DOHH2 (cell line): ENCODE measurements around the gene DES.

ENCODE experiments used
- H3F3A ChIP-seq: fragments of 200-600 bp; sonication (generic), shearing (Covaris generic); 2 replicates; pipeline ENCODE4 v1.6.0; 2016; ENCODE audit warnings: antibody characterized with exemption, mild to moderate bottlenecking; ENCODE audit not compliant: control insufficient read depth, insufficient read depth
- H3K27ac ChIP-seq: fragments of 200-600 bp; sonication (generic); 2 replicates; pipeline ENCODE4 v1.5.1; 2014; ENCODE audit warnings: low read depth, mild to moderate bottlenecking, low read length, moderate library complexity
- H3K27me3 ChIP-seq: fragments of 200-600 bp; sonication (generic); 2 replicates; pipeline ENCODE4 v1.6.1; 2014; ENCODE audit warnings: mild to moderate bottlenecking, low read length, mixed read lengths; ENCODE audit not compliant: control insufficient read depth
- H3K36me3 ChIP-seq: fragments of 200-600 bp; sonication (generic); 2 replicates; pipeline ENCODE4 v1.6.1; 2014; ENCODE audit warnings: mild to moderate bottlenecking, low read length, moderate library complexity, mixed read lengths; ENCODE audit not compliant: control insufficient read depth
- H3K4me1 ChIP-seq: fragments of 200-600 bp; sonication (generic); 2 replicates; pipeline ENCODE4 v1.6.1; 2014; ENCODE audit warnings: mild to moderate bottlenecking, low read length, mixed read lengths; ENCODE audit not compliant: control insufficient read depth
- H3K4me2 ChIP-seq: fragments of 200-600 bp; sonication (generic); 2 replicates; pipeline ENCODE4 v1.6.0; 2014; ENCODE audit warnings: mild to moderate bottlenecking, low read length, moderate library complexity
- H3K4me3 ChIP-seq: fragments of 200-600 bp; sonication (generic); 2 replicates; pipeline ENCODE4 v1.5.1; 2014; ENCODE audit warnings: mild to moderate bottlenecking, low read length, mixed read lengths
- H3K79me2 ChIP-seq: fragments of 200-600 bp; sonication (generic); 2 replicates; pipeline ENCODE4 v1.6.1; 2014; ENCODE audit warnings: mild to moderate bottlenecking, low read length, mixed read lengths; ENCODE audit not compliant: control insufficient read depth
- H3K9me2 ChIP-seq: fragments of 200-600 bp; sonication (generic); replicated peaks from 2 replicates; pipeline ENCODE4 v1.6.1; 2014; ENCODE audit warnings: mild to moderate bottlenecking, low read length, mixed read lengths; ENCODE audit not compliant: control insufficient read depth
- H3K9me3 ChIP-seq: fragments of 200-600 bp; sonication (generic); 2 replicates; pipeline ENCODE4 v1.6.1; 2014; ENCODE audit warnings: antibody characterized with exemption, low read length, mixed read lengths; ENCODE audit not compliant: control insufficient read depth, insufficient read depth
- H4K20me1 ChIP-seq: fragments of 200-600 bp; sonication (generic); 2 replicates; pipeline ENCODE4 v1.6.0; 2014; ENCODE audit warnings: low read depth, mild to moderate bottlenecking, antibody characterized with exemption, low read length, moderate library complexity; ENCODE audit not compliant: control insufficient read depth, insufficient read depth
- EZH2phosphoT487 ChIP-seq: fragments of 200-600 bp; sonication (generic); IDR thresholded peaks from 2 replicates; pipeline ENCODE4 v1.6.1; 2017; ENCODE audit warnings: borderline replicate concordance, mild to moderate bottlenecking, antibody characterized with exemption, low read length, moderate library complexity, mixed read lengths
- TF ChIP-seq, protein P1 (sequence below): fragments of 200-600 bp; sonication (generic); IDR thresholded peaks from one replicate; pipeline ENCODE4 v1.5.1; 2014; ENCODE audit warnings: antibody characterized with exemption, mild to moderate bottlenecking, low read depth, low read length; ENCODE audit not compliant: poor library complexity, severe bottlenecking

Gene DES

DNA sequence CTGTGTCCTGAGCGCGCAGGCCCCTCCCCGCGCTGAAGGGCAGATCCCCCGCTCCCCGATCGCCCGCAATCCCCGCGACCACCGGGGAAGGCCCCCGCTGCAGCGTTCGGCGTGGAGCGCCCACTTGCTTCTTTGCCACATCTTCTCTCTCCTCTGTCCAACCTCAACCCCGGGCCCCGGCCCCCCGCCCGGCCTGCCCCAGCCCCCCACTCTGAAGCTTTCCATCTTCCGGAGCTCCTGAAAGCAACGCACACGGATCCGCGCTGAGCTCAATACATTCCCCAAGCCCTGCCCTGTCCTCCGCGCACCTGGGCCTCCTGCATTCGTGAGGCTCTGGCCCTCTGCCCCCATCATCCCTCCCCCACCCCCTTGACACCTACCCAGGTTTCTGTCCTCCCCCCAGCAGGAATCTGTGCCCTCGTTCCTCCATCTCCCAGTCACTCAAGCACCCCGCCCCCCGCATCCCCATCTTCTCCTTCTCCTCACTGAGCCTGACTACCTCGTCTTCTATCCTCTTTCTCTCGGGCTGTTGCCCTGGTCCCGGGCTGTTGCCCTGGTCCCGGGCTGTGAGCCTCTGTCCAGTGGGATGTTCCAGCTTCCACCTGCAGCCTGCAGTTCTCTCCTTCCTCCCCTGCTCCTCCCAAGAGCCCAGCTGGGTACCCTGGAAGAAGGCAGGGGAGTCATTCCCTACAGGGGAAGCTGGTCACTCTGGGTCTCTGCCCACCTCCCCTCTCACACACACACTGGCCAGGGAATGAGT is 24.3 kb downstream of the DES start:
- Histone ChIP-seq H3K4me3 (peak overlapping the region; percentile 44; the same call in 1 of the 2 replicates), H3K9me3 (no peaks in the 10 kb centered on the region), H3K36me3 (no peaks in the 10 kb centered on the region), H3K79me2 (no peaks in the 10 kb centered on the region), H3K27ac (no peak overlapping the region), H3K4me1 (peaks cover 9% of the 10 kb centered on the region), H3F3A (no peaks in the 10 kb centered on the region), H3K9me2 (no peaks in the 10 kb centered on the region), H4K20me1 (no peaks in the 10 kb centered on the region), H3K4me2 (peak overlapping the region; percentile 42), H3K27me3 (peaks cover 41% of the 10 kb centered on the region)
- no peak for TF ChIP-seq EZH2phosphoT487
- TF ChIP-seq, protein P1, sequence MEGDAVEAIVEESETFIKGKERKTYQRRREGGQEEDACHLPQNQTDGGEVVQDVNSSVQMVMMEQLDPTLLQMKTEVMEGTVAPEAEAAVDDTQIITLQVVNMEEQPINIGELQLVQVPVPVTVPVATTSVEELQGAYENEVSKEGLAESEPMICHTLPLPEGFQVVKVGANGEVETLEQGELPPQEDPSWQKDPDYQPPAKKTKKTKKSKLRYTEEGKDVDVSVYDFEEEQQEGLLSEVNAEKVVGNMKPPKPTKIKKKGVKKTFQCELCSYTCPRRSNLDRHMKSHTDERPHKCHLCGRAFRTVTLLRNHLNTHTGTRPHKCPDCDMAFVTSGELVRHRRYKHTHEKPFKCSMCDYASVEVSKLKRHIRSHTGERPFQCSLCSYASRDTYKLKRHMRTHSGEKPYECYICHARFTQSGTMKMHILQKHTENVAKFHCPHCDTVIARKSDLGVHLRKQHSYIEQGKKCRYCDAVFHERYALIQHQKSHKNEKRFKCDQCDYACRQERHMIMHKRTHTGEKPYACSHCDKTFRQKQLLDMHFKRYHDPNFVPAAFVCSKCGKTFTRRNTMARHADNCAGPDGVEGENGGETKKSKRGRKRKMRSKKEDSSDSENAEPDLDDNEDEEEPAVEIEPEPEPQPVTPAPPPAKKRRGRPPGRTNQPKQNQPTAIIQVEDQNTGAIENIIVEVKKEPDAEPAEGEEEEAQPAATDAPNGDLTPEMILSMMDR, result no peak

DNA sequence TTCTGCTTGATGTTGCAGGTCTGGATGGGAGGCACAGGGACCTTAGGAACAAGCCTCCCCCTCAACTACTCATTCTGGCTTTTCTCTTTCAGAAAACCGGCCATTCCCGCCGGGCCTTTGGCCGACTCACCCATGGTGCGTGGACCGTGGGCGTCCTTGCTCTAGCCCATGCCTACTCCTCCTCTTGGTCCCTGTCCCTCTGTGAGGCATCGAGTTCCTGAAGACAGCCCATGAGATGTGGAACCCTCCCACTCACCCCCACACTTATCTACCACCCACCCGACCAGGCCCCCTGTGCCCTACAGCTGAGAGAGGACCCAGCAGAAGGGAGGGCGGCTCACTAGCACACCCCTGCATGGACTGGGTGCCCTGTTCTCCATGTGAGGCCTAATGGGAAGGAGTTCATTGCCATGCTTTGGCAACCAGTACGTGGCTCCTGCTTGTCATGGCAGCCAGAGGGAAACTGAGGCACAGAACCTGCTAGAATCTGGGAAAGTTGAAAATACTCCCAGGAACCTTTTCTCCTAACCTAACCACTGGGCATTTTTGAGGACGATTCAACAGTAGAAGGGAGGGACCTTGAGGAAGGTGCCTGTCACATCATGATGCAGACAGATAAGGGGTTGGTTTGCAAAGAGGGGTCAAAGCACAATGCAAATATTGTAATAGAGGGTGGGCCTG is 25.0 kb downstream of the DES start:
- Histone ChIP-seq H3K4me2 (no peak overlapping the region), H3K4me1 (peaks cover 9% of the 10 kb centered on the region), H3K79me2 (no peaks in the 10 kb centered on the region), H3K36me3 (no peaks in the 10 kb centered on the region), H4K20me1 (no peaks in the 10 kb centered on the region), H3K27ac (no peak overlapping the region), H3K9me2 (no peaks in the 10 kb centered on the region), H3F3A (no peaks in the 10 kb centered on the region), H3K4me3 (no peak overlapping the region), H3K27me3 (peaks cover 38% of the 10 kb centered on the region), H3K9me3 (no peaks in the 10 kb centered on the region)
- no peak for TF ChIP-seq EZH2phosphoT487
- TF ChIP-seq, protein P1, result no peak

DNA sequence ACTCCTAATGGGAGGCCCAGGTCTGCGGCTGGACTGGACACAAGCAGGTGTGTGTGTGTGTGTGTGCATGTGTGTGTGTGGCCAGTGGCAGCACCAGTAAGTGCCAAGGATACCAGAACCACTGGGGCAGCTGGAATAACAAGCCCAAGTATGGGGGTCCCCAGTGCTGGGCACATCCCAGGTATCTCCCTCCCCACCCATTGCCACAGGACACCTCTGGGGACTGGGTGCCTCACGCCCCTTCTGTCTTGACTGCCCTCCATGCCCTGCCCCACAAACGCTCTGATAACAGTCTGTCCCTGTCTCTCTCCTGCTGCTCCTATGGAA is 25.5 kb downstream of the DES start:
- Histone ChIP-seq H3K9me2 (no peaks in the 10 kb centered on the region), H4K20me1 (no peaks in the 10 kb centered on the region), H3K27ac (no peak overlapping the region), H3K4me3 (no peak overlapping the region), H3K4me2 (no peak overlapping the region), H3K36me3 (no peaks in the 10 kb centered on the region), H3K9me3 (no peaks in the 10 kb centered on the region), H3F3A (no peaks in the 10 kb centered on the region), H3K4me1 (peaks cover 9% of the 10 kb centered on the region), H3K27me3 (peaks cover 37% of the 10 kb centered on the region), H3K79me2 (no peaks in the 10 kb centered on the region)
- TF ChIP-seq EZH2phosphoT487, result no peak
- TF ChIP-seq, protein P1, result no peak
